ENCODE results near the gene NDUFB10.

NDUFB10 gene

GRCh38 chr16:2004795-2005517 is 45.6 kb downstream of the NDUFB10 start:
- TF ChIP-seq REST (IDR thresholded peaks at IDR 0.05; ENCODE audit: insufficient read depth in 1 of 2, low read depth in 2 of 2, low read length in 2 of 2) (no peak), SIN3A (IDR thresholded peaks at IDR 0.05; ENCODE audit: borderline replicate concordance, insufficient read depth, low read length) (no peak), TAF1 (IDR thresholded peaks at IDR 0.05; ENCODE audit: borderline replicate concordance, insufficient read depth, low read length) (no peak), FOXP2 (optimal IDR thresholded peaks at IDR 0.05; ENCODE audit: borderline replicate concordance, extremely low read depth, extremely low read length, insufficient read depth) (no peak), POLR2AphosphoS5 (IDR thresholded peaks at IDR 0.05; ENCODE audit: low read depth, low read length) (no peak)

DNA sequence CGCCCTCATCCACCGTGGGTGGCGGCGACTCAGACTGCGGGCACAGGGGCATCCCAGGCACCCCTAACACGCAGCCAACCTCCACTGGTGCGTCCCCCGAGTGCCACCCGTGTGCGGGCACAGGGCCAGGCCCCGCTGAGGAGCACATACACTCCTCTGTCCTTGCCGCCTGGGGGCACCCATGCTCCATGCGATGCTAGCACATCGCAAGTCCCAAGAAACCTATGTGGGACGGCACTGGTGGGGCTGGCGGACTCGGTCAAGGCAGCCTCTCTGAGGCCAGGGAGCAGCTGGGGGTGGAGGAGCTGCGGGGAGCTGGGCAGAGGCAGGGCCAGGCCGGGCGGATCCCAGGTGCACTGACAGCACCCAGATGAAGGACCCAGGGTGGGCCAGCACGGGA is 46.3 kb downstream of the NDUFB10 start:
- no peak for TF ChIP-seq REST (IDR thresholded peaks at IDR 0.05; ENCODE audit: insufficient read depth in 1 of 2, low read depth in 2 of 2, low read length in 2 of 2)
- TF ChIP-seq FOXP2 (optimal IDR thresholded peaks at IDR 0.05; ENCODE audit: borderline replicate concordance, extremely low read depth, extremely low read length, insufficient read depth): no peak
- TF ChIP-seq POLR2AphosphoS5 (IDR thresholded peaks at IDR 0.05; ENCODE audit: low read depth, low read length): no peak
- no peak for TF ChIP-seq TAF1 (IDR thresholded peaks at IDR 0.05; ENCODE audit: borderline replicate concordance, insufficient read depth, low read length)
- TF ChIP-seq SIN3A (IDR thresholded peaks at IDR 0.05; ENCODE audit: borderline replicate concordance, insufficient read depth, low read length): no peak

- TF ChIP-seq TAF1 (IDR thresholded peaks at IDR 0.05; ENCODE audit: borderline replicate concordance, insufficient read depth, low read length) (no peak), POLR2AphosphoS5 (IDR thresholded peaks at IDR 0.05; ENCODE audit: low read depth, low read length) (no peak), FOXP2 (optimal IDR thresholded peaks at IDR 0.05; ENCODE audit: borderline replicate concordance, extremely low read depth, extremely low read length, insufficient read depth) (no peak), REST (IDR thresholded peaks at IDR 0.05; ENCODE audit: insufficient read depth in 1 of 2, low read depth in 2 of 2, low read length in 2 of 2) (no peak), SIN3A (IDR thresholded peaks at IDR 0.05; ENCODE audit: borderline replicate concordance, insufficient read depth, low read length) (no peak)
Observed at GRCh38 chr16:2006317-2006716, 47.0 kb downstream of the NDUFB10 start.

DNA sequence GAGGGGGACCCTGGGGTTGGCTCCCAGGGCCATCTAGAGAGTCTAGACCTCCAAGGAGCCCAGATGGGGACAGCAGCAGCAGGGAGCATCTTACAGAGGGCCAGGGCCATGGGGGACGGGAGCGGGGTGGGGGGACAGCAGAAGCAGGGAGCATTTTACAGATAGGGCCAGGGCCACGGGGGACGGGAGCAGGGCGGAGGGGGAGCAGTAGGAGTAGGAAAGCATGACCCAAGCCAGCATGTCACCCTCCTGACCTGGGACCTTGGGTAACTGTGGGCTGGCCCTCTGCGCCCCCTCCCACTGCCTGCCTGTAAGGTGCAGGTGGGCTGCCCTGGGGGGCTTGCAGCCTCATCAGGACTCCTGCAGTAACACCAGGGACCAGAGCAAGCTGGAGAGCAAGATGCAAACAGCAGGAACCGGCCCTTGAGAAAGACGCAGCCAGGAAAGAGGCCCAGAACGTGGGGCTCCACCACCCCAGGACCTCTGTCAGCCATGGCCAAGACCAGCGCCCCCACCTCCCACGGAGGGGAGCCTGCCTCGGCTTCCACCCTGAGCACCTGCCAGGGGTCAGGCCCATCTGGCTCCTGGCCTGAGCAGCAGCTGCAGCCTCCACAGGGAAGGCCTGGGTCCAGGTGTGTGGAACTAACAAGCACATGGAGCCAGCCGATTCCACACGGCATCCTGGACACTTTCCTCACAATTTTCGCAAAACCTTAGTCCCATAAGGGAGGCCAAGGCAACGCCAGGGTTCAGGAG is 47.9 kb downstream of the NDUFB10 start:
- TF ChIP-seq TAF1 (IDR thresholded peaks at IDR 0.05; ENCODE audit: borderline replicate concordance, insufficient read depth, low read length) (no peak), SIN3A (IDR thresholded peaks at IDR 0.05; ENCODE audit: borderline replicate concordance, insufficient read depth, low read length) (no peak), REST (IDR thresholded peaks at IDR 0.05; ENCODE audit: insufficient read depth in 1 of 2, low read depth in 2 of 2, low read length in 2 of 2) (no peak), POLR2AphosphoS5 (IDR thresholded peaks at IDR 0.05; ENCODE audit: low read depth, low read length) (no peak), FOXP2 (optimal IDR thresholded peaks at IDR 0.05; ENCODE audit: borderline replicate concordance, extremely low read depth, extremely low read length, insufficient read depth) (no peak)

Measured in PFSK-1 (cell line).